ENCODE data around the gene PLBD2. TPM values are rescaled to one million over a fixed set of nuclear protein-coding genes. Genes with fewer than 3 reads are reported as not detected.

The PLBD2 gene
- total RNA-seq, 6 experiments from 2014 or later, result 49.8 to 64.3 (median 54.6) TPM

DNA sequence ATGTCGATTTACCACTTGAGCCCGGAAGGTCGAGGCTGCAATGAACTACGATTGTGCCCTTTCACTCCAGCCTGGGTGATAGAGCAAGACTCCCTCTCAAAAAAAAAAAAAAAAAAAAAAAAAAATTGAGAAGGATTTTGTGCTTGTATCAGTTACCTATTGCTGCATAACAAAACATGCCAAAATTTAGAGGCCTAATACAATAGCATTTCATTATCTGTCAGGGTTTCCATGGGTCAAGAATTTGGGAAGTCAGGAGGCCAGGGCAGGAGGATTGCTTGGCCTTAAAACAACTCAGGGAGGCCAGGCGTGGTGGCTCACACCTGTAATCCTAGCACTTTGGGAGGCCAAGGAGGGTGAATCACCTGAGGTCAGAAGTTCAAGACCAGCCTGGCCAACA is 18.8 kb upstream of the PLBD2 start:
- Mint-ChIP-seq H3K9me3 (no peaks in the 10 kb centered on the region), H3K4me3 (no peak overlapping the region), H3K4me1 (ENCODE audit: low read depth) (peaks cover 3% of the 10 kb centered on the region), H3K36me3 (ENCODE audit: low read depth) (no peaks in the 10 kb centered on the region), H3K27ac (no peak overlapping the region), H3K27me3 (ENCODE audit: insufficient read depth) (peaks cover 8% of the 10 kb centered on the region)
- TF ChIP-seq, protein P1, sequence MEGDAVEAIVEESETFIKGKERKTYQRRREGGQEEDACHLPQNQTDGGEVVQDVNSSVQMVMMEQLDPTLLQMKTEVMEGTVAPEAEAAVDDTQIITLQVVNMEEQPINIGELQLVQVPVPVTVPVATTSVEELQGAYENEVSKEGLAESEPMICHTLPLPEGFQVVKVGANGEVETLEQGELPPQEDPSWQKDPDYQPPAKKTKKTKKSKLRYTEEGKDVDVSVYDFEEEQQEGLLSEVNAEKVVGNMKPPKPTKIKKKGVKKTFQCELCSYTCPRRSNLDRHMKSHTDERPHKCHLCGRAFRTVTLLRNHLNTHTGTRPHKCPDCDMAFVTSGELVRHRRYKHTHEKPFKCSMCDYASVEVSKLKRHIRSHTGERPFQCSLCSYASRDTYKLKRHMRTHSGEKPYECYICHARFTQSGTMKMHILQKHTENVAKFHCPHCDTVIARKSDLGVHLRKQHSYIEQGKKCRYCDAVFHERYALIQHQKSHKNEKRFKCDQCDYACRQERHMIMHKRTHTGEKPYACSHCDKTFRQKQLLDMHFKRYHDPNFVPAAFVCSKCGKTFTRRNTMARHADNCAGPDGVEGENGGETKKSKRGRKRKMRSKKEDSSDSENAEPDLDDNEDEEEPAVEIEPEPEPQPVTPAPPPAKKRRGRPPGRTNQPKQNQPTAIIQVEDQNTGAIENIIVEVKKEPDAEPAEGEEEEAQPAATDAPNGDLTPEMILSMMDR (IDR thresholded peaks at IDR 0.05), result no peak
- DNase-seq, result no peak

DNA sequence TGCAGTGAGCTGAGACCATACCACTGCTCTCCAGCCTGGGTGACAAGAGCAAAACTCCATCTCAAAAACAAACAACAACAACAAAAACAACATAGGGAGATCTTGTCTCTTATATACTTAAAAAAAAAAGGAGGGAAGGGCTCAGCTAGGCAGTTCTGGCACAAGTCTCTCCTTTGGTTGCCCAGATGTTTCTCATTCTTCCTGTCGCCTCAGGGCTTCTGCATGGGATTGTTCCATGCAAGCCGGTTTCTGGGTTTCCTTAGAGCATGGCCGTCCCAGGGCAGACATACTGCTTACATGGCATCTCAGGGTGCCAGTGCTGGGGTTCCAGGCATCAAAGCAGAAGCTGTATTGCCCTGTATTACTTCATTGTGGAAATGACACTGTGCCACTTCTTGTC is 18.3 kb upstream of the PLBD2 start:
- no peak overlapping the region for H3K27ac Mint-ChIP-seq
- DNase-seq, result no peak
- H3K27me3 Mint-ChIP-seq (ENCODE audit: insufficient read depth), result peaks cover 8% of the 10 kb centered on the region
- TF ChIP-seq, protein P1 (IDR thresholded peaks at IDR 0.05), result no peak
- H3K36me3 Mint-ChIP-seq (ENCODE audit: low read depth), result no peaks in the 10 kb centered on the region
- no peaks in the 10 kb centered on the region for H3K4me1 Mint-ChIP-seq (ENCODE audit: low read depth)
- no peaks in the 10 kb centered on the region for H3K9me3 Mint-ChIP-seq
- H3K4me3 Mint-ChIP-seq, result no peak overlapping the region

- peaks cover 8% of the 10 kb centered on the region for H3K27me3 Mint-ChIP-seq (ENCODE audit: insufficient read depth)
- H3K36me3 Mint-ChIP-seq (ENCODE audit: low read depth), result no peaks in the 10 kb centered on the region
Observed at GRCh38 chr12:113341535-113341934, 16.9 kb upstream of the PLBD2 start.

GRCh38 chr12:113345318-113345717 is 13.1 kb upstream of the PLBD2 start:
- H3K36me3 Mint-ChIP-seq (ENCODE audit: low read depth), result no peaks in the 10 kb centered on the region
- TF ChIP-seq, protein P1 (IDR thresholded peaks at IDR 0.05), result no peak
- H3K9me3 Mint-ChIP-seq, result no peaks in the 10 kb centered on the region
- H3K27me3 Mint-ChIP-seq (ENCODE audit: insufficient read depth), result peaks cover 8% of the 10 kb centered on the region
- H3K4me1 Mint-ChIP-seq (ENCODE audit: low read depth), result no peaks in the 10 kb centered on the region
- no peak overlapping the region for H3K4me3 Mint-ChIP-seq
- H3K27ac Mint-ChIP-seq, result no peak overlapping the region
- no peak for DNase-seq

More at GRCh38 chr12:113341535-113341934, 16.9 kb upstream of the PLBD2 start:
- Mint-ChIP-seq H3K9me3 (no peaks in the 10 kb centered on the region), H3K4me3 (no peak overlapping the region), H3K4me1 (ENCODE audit: low read depth) (no peaks in the 10 kb centered on the region), H3K27ac (no peak overlapping the region)
- DNase-seq, result no peak
- TF ChIP-seq, protein P1 (IDR thresholded peaks at IDR 0.05), result no peak

- Mint-ChIP-seq H3K9me3 (no peaks in the 10 kb centered on the region), H3K27ac (no peak overlapping the region), H3K4me3 (no peak overlapping the region), H3K27me3 (ENCODE audit: insufficient read depth) (peaks cover 5% of the 10 kb centered on the region), H3K4me1 (ENCODE audit: low read depth) (no peaks in the 10 kb centered on the region), H3K36me3 (ENCODE audit: low read depth) (no peaks in the 10 kb centered on the region)
- TF ChIP-seq, protein P1 (IDR thresholded peaks at IDR 0.05), result no peak
- no peak for DNase-seq
Observed at GRCh38 chr12:113346353-113346752, 12.0 kb upstream of the PLBD2 start.

GRCh38 chr12:113347107-113347506 is 11.3 kb upstream of the PLBD2 start:
- H3K27me3 Mint-ChIP-seq (ENCODE audit: insufficient read depth), result peaks cover 3% of the 10 kb centered on the region
- DNase-seq, result no peak
- no peak overlapping the region for H3K4me3 Mint-ChIP-seq
- H3K36me3 Mint-ChIP-seq (ENCODE audit: low read depth), result no peaks in the 10 kb centered on the region
- no peaks in the 10 kb centered on the region for H3K9me3 Mint-ChIP-seq
- no peak overlapping the region for H3K27ac Mint-ChIP-seq
- TF ChIP-seq, protein P1 (IDR thresholded peaks at IDR 0.05), result no peak
- H3K4me1 Mint-ChIP-seq (ENCODE audit: low read depth), result no peaks in the 10 kb centered on the region
